Measurements from ENCODE around the gene RAD51B. TPM values are rescaled to one million over a fixed set of nuclear protein-coding genes. Genes with fewer than 3 reads are reported as not detected.

The RAD51B gene
- total RNA-seq, 1 experiment from 2014 or later, result 14.2 TPM

- CTCF ChIA-PET, result interaction anchor here (1.0 kb wide), 1 partner anchor 405 kb away, joined by 3 read pairs; no protein-coding TSS in a partner anchor
- POLR2A ChIA-PET, result no interaction called here
- Mint-ChIP-seq H3K27ac (no peak overlapping the region), H3K4me3 (no peak overlapping the region), H3K27me3 (ENCODE audit: low read depth) (no peaks in the 10 kb centered on the region), H3K4me1 (peaks cover 8% of the 10 kb centered on the region), H3K36me3 (no peaks in the 10 kb centered on the region), H3K9me3 (no peaks in the 10 kb centered on the region)
- TF ChIP-seq MXD4 (CRISPR knock-in tag; IDR thresholded peaks at IDR 0.05; ENCODE audit: borderline replicate concordance), result no peak
- TF ChIP-seq ZNF138 (CRISPR knock-in tag; conservative IDR thresholded peaks at IDR 0.05), result no peak
- TF ChIP-seq ZNF317 (CRISPR knock-in tag; IDR thresholded peaks at IDR 0.05; ENCODE audit: borderline replicate concordance, low read depth), result no peak
- TF ChIP-seq CREB1 (CRISPR knock-in tag; IDR thresholded peaks at IDR 0.05), result no peak
- TF ChIP-seq PREB (CRISPR knock-in tag; IDR thresholded peaks at IDR 0.05; ENCODE audit: borderline replicate concordance), result no peak
- TF ChIP-seq ZNF219 (CRISPR knock-in tag; IDR thresholded peaks at IDR 0.05; ENCODE audit: borderline replicate concordance), result no peak
- TF ChIP-seq FOXP4 (CRISPR knock-in tag; IDR thresholded peaks at IDR 0.05), result no peak
- TF ChIP-seq ETV6 (CRISPR knock-in tag; IDR thresholded peaks at IDR 0.05), result no peak
- TF ChIP-seq GTF2I (CRISPR knock-in tag; conservative IDR thresholded peaks at IDR 0.05), result no peak
- no peak for TF ChIP-seq ATF3 (CRISPR knock-in tag; conservative IDR thresholded peaks at IDR 0.05)
- no peak for TF ChIP-seq GABPB1 (CRISPR knock-in tag; IDR thresholded peaks at IDR 0.05)
- TF ChIP-seq E2F4 (CRISPR knock-in tag; IDR thresholded peaks at IDR 0.05; ENCODE audit: borderline replicate concordance, low read depth), result no peak
- no peak for TF ChIP-seq NFE2L1 (CRISPR knock-in tag; IDR thresholded peaks at IDR 0.05)
- no peak for TF ChIP-seq ERG (CRISPR knock-in tag; IDR thresholded peaks at IDR 0.05)
- TF ChIP-seq ZNF232 (CRISPR knock-in tag; IDR thresholded peaks at IDR 0.05), result no peak
- no peak for TF ChIP-seq FOXP1 (CRISPR knock-in tag; IDR thresholded peaks at IDR 0.05; ENCODE audit: borderline replicate concordance)
- TF ChIP-seq RELA (CRISPR knock-in tag; IDR thresholded peaks at IDR 0.05; ENCODE audit: borderline replicate concordance), result no peak
- TF ChIP-seq OVOL2 (CRISPR knock-in tag; IDR thresholded peaks at IDR 0.05; ENCODE audit: borderline replicate concordance), result no peak
- TF ChIP-seq CTCF (IDR thresholded peaks at IDR 0.05), result no peak
- no peak for DNase-seq (ENCODE audit: low spot score)
- no peak for ATAC-seq
These were observed 594.5 kb downstream of the RAD51B start for GRCh38 chr14:68414121-68414520.

- no peaks in the 10 kb centered on the region for H3K36me3 Mint-ChIP-seq
- POLR2A ChIA-PET, result no interaction called here
- no peak overlapping the region for H3K4me3 Mint-ChIP-seq
- CTCF ChIA-PET, result interaction anchor here (1.4 kb wide), 1 partner anchor 18 kb away, joined by 4 read pairs; no protein-coding TSS in a partner anchor
- H3K27ac Mint-ChIP-seq, result no peak overlapping the region
- H3K4me1 Mint-ChIP-seq, result peaks cover 17% of the 10 kb centered on the region
- no peaks in the 10 kb centered on the region for H3K9me3 Mint-ChIP-seq
- no peak for DNase-seq (ENCODE audit: low spot score)
- no peak for ATAC-seq
- H3K27me3 Mint-ChIP-seq (ENCODE audit: low read depth), result no peaks in the 10 kb centered on the region
- TF ChIP-seq HMGA2 (CRISPR knock-in tag; IDR thresholded peaks at IDR 0.05) (no peak), ATF1 (CRISPR knock-in tag; IDR thresholded peaks at IDR 0.05) (no peak), SMAD3 (CRISPR knock-in tag; IDR thresholded peaks at IDR 0.05; ENCODE audit: borderline replicate concordance) (no peak), TCF7 (CRISPR knock-in tag; IDR thresholded peaks at IDR 0.05; ENCODE audit: low read depth) (no peak), PRRX2 (CRISPR knock-in tag; IDR thresholded peaks at IDR 0.05) (no peak), ZNF532 (CRISPR knock-in tag; IDR thresholded peaks at IDR 0.05; ENCODE audit: borderline replicate concordance) (no peak), SMAD4 (CRISPR knock-in tag; IDR thresholded peaks at IDR 0.05) (no peak)
These were observed 596.6 kb downstream of the RAD51B start for GRCh38 chr14:68416171-68416570.
